HepG2 (cell line): ENCODE measurements around the gene EMP2.

Experiments
- ELF1 ChIP-seq: sonication (generic); formaldehyde crosslinking; IDR thresholded peaks from 2 replicates; pipeline ENCODE4 v1.4.0; 2020; ENCODE audit warnings: missing genetic modification reagents
- EZH2 ChIP-seq: conservative IDR thresholded peaks from 2 replicates; pipeline ENCODE4 v1.6.1; 2012; ENCODE audit warnings: mild to moderate bottlenecking, low read depth, low read length, moderate library complexity
- MXI1 ChIP-seq: IDR thresholded peaks from 3 replicates; pipeline ENCODE4 v1.6.1; 2012; ENCODE audit warnings: low read depth, low read length, inconsistent platforms, borderline replicate concordance
- NFYC ChIP-seq: IDR thresholded peaks from 2 replicates; pipeline ENCODE4 v1.6.1; 2016; ENCODE audit warnings: missing genetic modification reagents, missing compliant biosample characterization
- POLR2AphosphoS2 ChIP-seq: IDR thresholded peaks from 2 replicates; pipeline ENCODE4 v1.6.1; 2011; ENCODE audit warnings: low read depth, low read length, improper control_type of control experiment
- ZNF124 ChIP-seq: sonication (generic); formaldehyde crosslinking; IDR thresholded peaks from 2 replicates; pipeline ENCODE4 v1.4.0; 2020; ENCODE audit warnings: missing genetic modification reagents
- ZNF546 ChIP-seq: sonication (generic); formaldehyde crosslinking; conservative IDR thresholded peaks from 2 replicates; pipeline ENCODE4 v1.8.1; 2023; ENCODE audit warnings: mild to moderate bottlenecking, missing genetic modification reagents
- ZNF644 ChIP-seq: IDR thresholded peaks from 2 replicates; pipeline ENCODE4 v1.6.1; 2016; ENCODE audit warnings: low read depth
- TF ChIP-seq, protein P1 (sequence below): sonication (generic); formaldehyde crosslinking; IDR thresholded peaks from 2 replicates; pipeline ENCODE4 v1.8.1; 2022; ENCODE audit warnings: mild to moderate bottlenecking, missing genetic modification reagents
- TF ChIP-seq, protein P2 (sequence below): sonication (generic); formaldehyde crosslinking; IDR thresholded peaks from 2 replicates; pipeline ENCODE4 v1.4.0; 2020; ENCODE audit warnings: low read depth, missing genetic modification reagents
- TF ChIP-seq, protein P3 (sequence below): sonication (generic); formaldehyde crosslinking; IDR thresholded peaks from 2 replicates; pipeline ENCODE4 v1.8.1; 2023; ENCODE audit warnings: mild to moderate bottlenecking, missing genetic modification reagents
- TF ChIP-seq, protein P4 (sequence below): sonication (generic); formaldehyde crosslinking; IDR thresholded peaks from 2 replicates; pipeline ENCODE4 v1.5.0; 2020; ENCODE audit warnings: mild to moderate bottlenecking, missing genetic modification reagents, moderate library complexity

DNA sequence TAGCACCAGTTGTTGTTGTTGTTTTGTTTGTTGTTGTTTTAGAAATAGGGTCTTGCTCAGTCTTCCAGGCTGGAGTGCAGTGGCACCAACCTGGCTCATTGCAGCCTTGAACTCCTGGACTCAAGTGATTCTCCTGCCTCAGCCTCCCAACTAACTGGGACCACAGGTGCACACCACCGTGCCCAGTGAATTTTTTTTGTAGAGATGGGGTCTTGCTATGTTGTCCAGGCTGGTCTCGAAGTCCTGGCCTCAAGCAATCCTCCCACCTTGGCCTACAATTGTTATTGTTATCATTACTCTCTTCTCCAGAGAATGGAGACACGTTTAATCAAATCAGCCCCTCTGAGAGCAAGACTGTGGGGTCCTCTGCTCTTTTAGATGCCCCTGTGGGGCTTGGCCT, 42.7 kb upstream of the EMP2 start:
- TF ChIP-seq, protein P1, sequence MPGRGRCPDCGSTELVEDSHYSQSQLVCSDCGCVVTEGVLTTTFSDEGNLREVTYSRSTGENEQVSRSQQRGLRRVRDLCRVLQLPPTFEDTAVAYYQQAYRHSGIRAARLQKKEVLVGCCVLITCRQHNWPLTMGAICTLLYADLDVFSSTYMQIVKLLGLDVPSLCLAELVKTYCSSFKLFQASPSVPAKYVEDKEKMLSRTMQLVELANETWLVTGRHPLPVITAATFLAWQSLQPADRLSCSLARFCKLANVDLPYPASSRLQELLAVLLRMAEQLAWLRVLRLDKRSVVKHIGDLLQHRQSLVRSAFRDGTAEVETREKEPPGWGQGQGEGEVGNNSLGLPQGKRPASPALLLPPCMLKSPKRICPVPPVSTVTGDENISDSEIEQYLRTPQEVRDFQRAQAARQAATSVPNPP (CRISPR knock-in tag), result no peak
- TF ChIP-seq, protein P2, sequence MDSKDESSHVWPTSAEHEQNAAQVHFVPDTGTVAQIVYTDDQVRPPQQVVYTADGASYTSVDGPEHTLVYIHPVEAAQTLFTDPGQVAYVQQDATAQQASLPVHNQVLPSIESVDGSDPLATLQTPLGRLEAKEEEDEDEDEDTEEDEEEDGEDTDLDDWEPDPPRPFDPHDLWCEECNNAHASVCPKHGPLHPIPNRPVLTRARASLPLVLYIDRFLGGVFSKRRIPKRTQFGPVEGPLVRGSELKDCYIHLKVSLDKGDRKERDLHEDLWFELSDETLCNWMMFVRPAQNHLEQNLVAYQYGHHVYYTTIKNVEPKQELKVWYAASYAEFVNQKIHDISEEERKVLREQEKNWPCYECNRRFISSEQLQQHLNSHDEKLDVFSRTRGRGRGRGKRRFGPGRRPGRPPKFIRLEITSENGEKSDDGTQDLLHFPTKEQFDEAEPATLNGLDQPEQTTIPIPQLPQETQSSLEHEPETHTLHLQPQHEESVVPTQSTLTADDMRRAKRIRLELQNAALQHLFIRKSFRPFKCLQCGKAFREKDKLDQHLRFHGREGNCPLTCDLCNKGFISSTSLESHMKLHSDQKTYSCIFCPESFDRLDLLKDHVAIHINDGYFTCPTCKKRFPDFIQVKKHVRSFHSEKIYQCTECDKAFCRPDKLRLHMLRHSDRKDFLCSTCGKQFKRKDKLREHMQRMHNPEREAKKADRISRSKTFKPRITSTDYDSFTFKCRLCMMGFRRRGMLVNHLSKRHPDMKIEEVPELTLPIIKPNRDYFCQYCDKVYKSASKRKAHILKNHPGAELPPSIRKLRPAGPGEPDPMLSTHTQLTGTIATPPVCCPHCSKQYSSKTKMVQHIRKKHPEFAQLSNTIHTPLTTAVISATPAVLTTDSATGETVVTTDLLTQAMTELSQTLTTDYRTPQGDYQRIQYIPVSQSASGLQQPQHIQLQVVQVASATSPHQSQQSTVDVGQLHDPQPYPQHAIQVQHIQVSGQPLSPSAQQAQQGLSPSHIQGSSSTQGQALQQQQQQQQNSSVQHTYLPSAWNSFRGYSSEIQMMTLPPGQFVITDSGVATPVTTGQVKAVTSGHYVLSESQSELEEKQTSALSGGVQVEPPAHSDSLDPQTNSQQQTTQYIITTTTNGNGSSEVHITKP (CRISPR knock-in tag), result no peak
- TF ChIP-seq NFYC (CRISPR knock-in tag) (no peak), EZH2 (no peak), MXI1 (no peak), ZNF546 (CRISPR knock-in tag) (no peak), ZNF124 (no peak), ZNF644 (CRISPR knock-in tag) (no peak), ELF1 (no peak), POLR2AphosphoS2 (no peak)
- TF ChIP-seq, protein P3, sequence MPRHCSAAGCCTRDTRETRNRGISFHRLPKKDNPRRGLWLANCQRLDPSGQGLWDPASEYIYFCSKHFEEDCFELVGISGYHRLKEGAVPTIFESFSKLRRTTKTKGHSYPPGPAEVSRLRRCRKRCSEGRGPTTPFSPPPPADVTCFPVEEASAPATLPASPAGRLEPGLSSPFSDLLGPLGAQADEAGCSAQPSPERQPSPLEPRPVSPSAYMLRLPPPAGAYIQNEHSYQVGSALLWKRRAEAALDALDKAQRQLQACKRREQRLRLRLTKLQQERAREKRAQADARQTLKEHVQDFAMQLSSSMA (CRISPR knock-in tag), result no peak
- TF ChIP-seq, protein P4, sequence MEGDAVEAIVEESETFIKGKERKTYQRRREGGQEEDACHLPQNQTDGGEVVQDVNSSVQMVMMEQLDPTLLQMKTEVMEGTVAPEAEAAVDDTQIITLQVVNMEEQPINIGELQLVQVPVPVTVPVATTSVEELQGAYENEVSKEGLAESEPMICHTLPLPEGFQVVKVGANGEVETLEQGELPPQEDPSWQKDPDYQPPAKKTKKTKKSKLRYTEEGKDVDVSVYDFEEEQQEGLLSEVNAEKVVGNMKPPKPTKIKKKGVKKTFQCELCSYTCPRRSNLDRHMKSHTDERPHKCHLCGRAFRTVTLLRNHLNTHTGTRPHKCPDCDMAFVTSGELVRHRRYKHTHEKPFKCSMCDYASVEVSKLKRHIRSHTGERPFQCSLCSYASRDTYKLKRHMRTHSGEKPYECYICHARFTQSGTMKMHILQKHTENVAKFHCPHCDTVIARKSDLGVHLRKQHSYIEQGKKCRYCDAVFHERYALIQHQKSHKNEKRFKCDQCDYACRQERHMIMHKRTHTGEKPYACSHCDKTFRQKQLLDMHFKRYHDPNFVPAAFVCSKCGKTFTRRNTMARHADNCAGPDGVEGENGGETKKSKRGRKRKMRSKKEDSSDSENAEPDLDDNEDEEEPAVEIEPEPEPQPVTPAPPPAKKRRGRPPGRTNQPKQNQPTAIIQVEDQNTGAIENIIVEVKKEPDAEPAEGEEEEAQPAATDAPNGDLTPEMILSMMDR (CRISPR knock-in tag), result no peak
